Skin epidermis (tissue), 12 donors: ENCODE results near the gene RRP1B.
A peak's percentile ranks its signal among the peaks of the same experiment; 100 is the strongest.

Source experiments
- H3K27ac ChIP-seq, 21 experiments: fragments of 200-600 bp; sonication (generic) in 11 of 21; one replicate each; pipeline ENCODE4 v1.5.0; 2020; ENCODE audit warnings: mild to moderate bottlenecking in 3 of 21, inconsistent platforms in 2 of 21, moderate library complexity in 2 of 21
- H3K4me3 ChIP-seq, 7 experiments: fragments of 200-600 bp; sonication (generic) in 2 of 7; one replicate each; pipeline ENCODE4 v1.5.0; 2020; ENCODE audit warnings: inconsistent platforms in 2 of 7, mild to moderate bottlenecking in 2 of 7, moderate library complexity in 1 of 7

RRP1B gene

GRCh38 chr21:43718872-43719747 lies 59.8 kb downstream of the RRP1B start, which contains the start of gene PDXK:
PDXK (plus strand) TSS chr21:43719129; CDS start chr21:43719295, 166 bp downstream.
- Histone ChIP-seq H3K4me3 (peak within 1 kb of the TSS; percentile 82 to 99 (median 93)), H3K27ac (peak within 1 kb of the TSS; percentile 63 to 97 (median 90))

GRCh38 chr21:43719748-43720538 lies 60.6 kb downstream of the RRP1B start:
- peak overlapping the region; percentile 82 to 99 (median 93) for H3K4me3 ChIP-seq
- peak overlapping the region; percentile 63 to 97 (median 90) for H3K27ac ChIP-seq

DNA sequence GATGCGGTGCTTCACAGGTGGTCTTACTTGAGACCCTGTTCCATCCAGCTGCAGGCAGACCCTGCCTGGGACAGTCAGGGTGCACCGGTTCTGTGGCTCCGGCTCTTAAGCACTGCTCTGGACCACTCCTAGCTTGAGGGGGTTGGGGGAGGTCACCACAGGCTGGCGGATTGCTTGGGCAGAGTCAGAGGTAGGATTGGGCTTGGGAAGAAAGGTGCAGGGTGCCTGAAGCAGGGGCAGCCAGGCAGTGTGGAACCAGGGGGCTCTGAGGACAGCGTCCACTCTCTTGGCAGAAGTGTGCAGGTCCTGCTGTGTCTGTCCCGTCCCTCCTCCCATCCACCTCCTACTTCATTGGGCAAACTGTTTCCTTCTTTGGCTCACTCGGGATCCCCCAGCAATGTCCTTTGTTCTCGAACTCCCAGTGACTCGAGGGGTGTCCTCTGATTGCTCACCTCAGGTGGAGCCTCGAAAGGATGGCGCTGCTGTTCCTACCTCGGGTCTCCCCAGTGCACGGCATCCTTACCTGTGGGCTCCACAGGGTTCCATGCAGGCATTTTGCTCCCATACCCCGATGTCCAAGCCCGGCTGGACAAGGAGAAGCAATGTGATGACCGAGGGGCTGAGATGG lies 61.3 kb downstream of the RRP1B start:
- H3K4me3 ChIP-seq: peak overlapping the region; percentile 82 to 99 (median 93)
- H3K27ac ChIP-seq: peak overlapping the region in 15 of 21 experiments; percentile 31 to 97 (median 90)

- H3K27ac ChIP-seq: peak overlapping the region in 5 of 21 experiments; percentile 23 to 93 (median 31)
- H3K4me3 ChIP-seq: peak overlapping the region in 2 of 7 experiments; percentile 89 to 93
Observed at GRCh38 chr21:43721206-43721605, 61.8 kb downstream of the RRP1B start.

DNA sequence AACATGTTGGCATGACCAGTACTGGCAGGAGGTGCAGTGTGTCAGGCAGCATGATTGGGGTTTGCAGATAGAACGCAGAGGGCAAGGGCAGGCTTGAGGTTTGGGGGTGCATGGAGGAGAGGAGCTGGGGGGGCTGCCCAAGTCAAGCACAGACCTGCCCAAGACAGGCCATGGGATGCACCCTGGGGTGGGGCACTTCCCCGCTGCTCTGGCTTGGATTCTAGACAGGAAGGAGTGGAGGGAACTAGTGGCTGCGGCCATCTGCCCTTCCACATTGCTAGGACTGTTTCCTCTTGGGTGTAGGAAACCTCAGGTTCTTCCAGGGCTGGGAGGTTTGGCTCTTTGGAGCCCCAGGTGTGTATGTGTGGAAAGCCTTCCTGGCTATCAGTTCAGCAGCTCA lies 62.6 kb downstream of the RRP1B start:
- no peak overlapping the region for H3K4me3 ChIP-seq
- peak overlapping the region in 5 of 21 experiments; percentile 7 to 28 (median 18) for H3K27ac ChIP-seq

GRCh38 chr21:43723648-43724047 lies 64.3 kb downstream of the RRP1B start:
- H3K27ac ChIP-seq: no peak overlapping the region

GRCh38 chr21:43726686-43727518 lies 67.5 kb downstream of the RRP1B start:
- Histone ChIP-seq H3K27ac (peak overlapping the region in 19 of 21 experiments; percentile 69 to 91 (median 82)), H3K4me3 (no peak overlapping the region)

More at GRCh38 chr21:43723648-43724047, 64.3 kb downstream of the RRP1B start:
- H3K4me3 ChIP-seq: no peak overlapping the region

- Histone ChIP-seq H3K4me3 (peak overlapping the region in 4 of 7 experiments; percentile 38 to 45 (median 41)), H3K27ac (peak overlapping the region in 20 of 21 experiments; percentile 62 to 91 (median 82))
Observed at GRCh38 chr21:43727519-43728153, 68.3 kb downstream of the RRP1B start.

GRCh38 chr21:43728154-43728466 lies 68.8 kb downstream of the RRP1B start:
- H3K4me3 ChIP-seq: peak overlapping the region; percentile 23 to 45 (median 39)

DNA sequence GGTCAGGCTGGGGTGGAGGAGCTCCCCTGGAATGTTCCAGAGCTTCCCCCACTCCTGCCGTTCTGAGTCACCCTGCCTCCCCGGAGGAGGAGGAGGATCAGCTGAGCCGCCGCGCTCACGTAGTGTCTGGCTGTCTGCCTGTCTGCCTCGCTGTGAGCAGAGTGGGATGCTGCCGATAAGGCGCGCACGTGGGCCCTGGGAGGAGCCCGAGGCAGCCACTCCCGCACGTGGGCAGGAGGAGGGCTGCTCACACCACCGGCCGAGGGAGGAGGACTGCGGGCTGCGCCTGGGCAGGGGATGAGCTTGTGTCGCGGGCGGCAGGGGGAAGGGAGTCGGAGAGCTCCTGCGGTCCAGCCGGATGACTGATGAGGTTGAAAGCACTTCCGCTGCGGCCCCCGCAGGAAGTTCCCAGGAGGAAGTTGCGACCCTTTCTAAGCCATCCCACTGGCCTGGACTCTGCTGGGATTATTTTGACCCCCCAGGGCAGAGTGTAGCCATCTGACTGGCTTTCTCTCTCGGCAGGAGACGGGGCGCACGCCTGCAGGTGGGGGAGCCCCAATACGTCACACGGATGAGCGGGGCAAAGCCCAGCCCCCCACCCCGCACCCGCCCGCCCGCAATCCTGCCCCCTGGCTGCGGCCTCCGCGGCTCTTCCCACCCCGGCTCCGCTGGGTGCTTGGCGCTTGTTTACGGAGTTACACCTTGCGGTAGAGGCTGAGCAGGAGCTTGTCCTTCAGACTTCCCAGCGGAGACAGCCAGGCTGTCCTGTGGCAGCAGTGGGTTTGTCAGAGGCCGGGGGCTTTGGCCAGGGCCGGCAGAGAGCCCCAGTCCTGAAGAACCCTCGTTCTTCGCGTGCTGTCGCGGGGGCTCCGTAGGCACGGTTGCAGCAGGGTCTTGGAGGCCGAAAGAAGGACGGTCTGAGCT lies 69.4 kb downstream of the RRP1B start:
- H3K27ac ChIP-seq: peak overlapping the region; percentile 7 to 91 (median 82)
- H3K4me3 ChIP-seq: peak overlapping the region; percentile 23 to 45 (median 39)

More at GRCh38 chr21:43728154-43728466, 68.8 kb downstream of the RRP1B start:
- peak overlapping the region in 20 of 21 experiments; percentile 62 to 91 (median 82) for H3K27ac ChIP-seq

- Histone ChIP-seq H3K4me3 (no peak overlapping the region), H3K27ac (peak overlapping the region in 5 of 21 experiments; percentile 10 to 54 (median 19))
Observed at GRCh38 chr21:43731476-43731875, 72.1 kb downstream of the RRP1B start.

DNA sequence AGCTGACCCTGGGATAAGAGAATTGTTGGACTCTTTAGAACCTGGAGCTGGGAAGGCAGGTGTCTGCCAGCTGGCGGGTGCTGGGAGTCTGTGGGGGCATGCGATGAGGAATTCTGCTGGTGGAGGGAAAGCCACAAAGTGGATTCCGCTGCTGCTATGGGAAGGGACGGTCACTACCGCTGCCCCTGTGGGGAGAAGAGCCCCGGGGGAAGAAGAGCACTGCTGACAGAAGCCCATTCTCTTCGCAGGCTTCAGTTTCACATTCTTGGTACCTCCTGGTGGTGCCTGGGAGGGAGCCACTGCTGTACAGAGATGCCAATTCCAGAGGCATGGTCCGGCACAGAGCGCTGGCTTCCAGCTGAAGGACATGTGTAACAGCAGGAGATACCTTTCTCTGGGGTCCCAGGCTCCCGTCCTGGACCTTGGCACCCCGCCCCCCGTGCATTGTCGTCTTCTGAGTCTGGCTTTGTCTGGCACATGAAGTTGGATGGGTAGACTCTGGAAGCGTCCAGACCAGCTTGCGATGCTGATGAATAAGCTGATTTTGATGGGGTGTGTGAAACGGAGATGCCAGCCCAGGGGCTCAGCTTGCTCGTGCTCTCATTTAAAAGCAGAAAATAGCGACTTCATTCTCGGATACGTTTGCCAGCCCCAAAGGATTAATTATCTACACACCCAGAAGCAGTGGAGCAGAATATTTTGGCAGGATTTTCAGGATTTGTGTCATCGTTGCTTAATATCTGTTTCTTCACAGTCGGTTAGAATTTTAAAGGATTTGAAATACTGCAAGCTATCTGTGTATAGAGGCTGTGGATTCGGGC lies 72.7 kb downstream of the RRP1B start:
- Histone ChIP-seq H3K4me3 (no peak overlapping the region), H3K27ac (peak overlapping the region in 6 of 21 experiments; percentile 5 to 54 (median 24))

DNA sequence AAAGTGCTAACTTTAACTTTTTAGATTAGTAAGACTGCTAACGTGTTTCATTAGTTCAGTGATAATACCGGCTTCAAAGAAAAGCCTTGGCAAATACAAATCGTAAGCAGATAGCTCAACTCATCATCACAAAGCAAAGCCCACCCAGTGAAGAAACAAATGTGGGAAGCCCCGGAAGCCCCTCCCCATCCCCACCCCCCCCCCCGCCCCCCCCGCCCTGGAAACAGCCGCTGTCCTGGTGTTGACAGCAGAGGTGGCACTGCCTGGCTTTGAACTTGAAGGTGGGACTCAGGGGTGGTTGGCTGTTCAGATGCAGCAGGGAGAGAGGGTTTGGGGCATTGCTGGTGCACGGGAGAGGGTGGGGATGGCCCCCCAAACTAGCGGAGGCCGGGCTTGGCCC lies 73.7 kb downstream of the RRP1B start:
- Histone ChIP-seq H3K4me3 (no peak overlapping the region), H3K27ac (peak overlapping the region in 10 of 21 experiments; percentile 2 to 52 (median 38))

GRCh38 chr21:43733529-43734071 lies 74.2 kb downstream of the RRP1B start:
- Histone ChIP-seq H3K4me3 (no peak overlapping the region), H3K27ac (peak overlapping the region in 13 of 21 experiments; percentile 2 to 57 (median 37))

- Histone ChIP-seq H3K27ac (peak overlapping the region in 9 of 21 experiments; percentile 19 to 57 (median 40)), H3K4me3 (no peak overlapping the region)
Observed at GRCh38 chr21:43734131-43734927, 75.0 kb downstream of the RRP1B start.
